SU-DHL-6 (cell line): ENCODE data around the gene PRDM16.

Experiments used
- H2AFZ ChIP-seq: fragments of 200-600 bp; sonication (generic); 2 replicates; pipeline ENCODE4 v1.6.1; 2014; ENCODE audit warnings: low read depth, mild to moderate bottlenecking, moderate library complexity, mixed read lengths, antibody characterized with exemption, low read length; ENCODE audit not compliant: severe bottlenecking
- H3F3A ChIP-seq: fragments of 200-600 bp; shearing (Covaris generic); 2 replicates; pipeline ENCODE4 v1.6.0; 2016; ENCODE audit warnings: antibody characterized with exemption, mild to moderate bottlenecking; ENCODE audit not compliant: insufficient read depth
- H3K27ac ChIP-seq: fragments of 200-600 bp; sonication (generic); 2 replicates; pipeline ENCODE4 v1.5.1; 2016; ENCODE audit warnings: low read depth, mild to moderate bottlenecking, low read length, moderate library complexity, mixed read lengths
- H3K27me3 ChIP-seq: fragments of 200-600 bp; sonication (generic), shearing (Covaris generic); 2 replicates; pipeline ENCODE4 v1.6.0; 2014; ENCODE audit warnings: mild to moderate bottlenecking, low read length
- H3K36me3 ChIP-seq: fragments of 200-600 bp; sonication (generic); 2 replicates; pipeline ENCODE4 v1.6.1; 2014; ENCODE audit warnings: mild to moderate bottlenecking, low read length, mixed read lengths
- H3K4me2 ChIP-seq: fragments of 300-600, 200-600 bp; shearing (Covaris generic), sonication (generic); 2 replicates; pipeline ENCODE4 v1.6.0; 2014; ENCODE audit warnings: low read length, low read depth, mild to moderate bottlenecking; ENCODE audit not compliant: poor library complexity, severe bottlenecking
- H3K4me3 ChIP-seq: fragments of 200-600 bp; sonication (generic); 2 replicates; pipeline ENCODE4 v1.5.1; 2014; ENCODE audit warnings: antibody characterized with exemption, low read length, mild to moderate bottlenecking, mixed read lengths; ENCODE audit not compliant: insufficient read depth, poor library complexity, severe bottlenecking
- H3K79me2 ChIP-seq: fragments of 200-600 bp; sonication (generic); 2 replicates; pipeline ENCODE4 v1.6.1; 2014; ENCODE audit warnings: mild to moderate bottlenecking, low read length, moderate library complexity; ENCODE audit not compliant: insufficient read depth
- H3K9ac ChIP-seq: fragments of 200-600 bp; sonication (generic); 2 replicates; pipeline ENCODE4 v1.7.0; 2014; ENCODE audit warnings: mild to moderate bottlenecking, low read length
- H3K9me2 ChIP-seq: fragments of 200-600 bp; sonication (generic); replicated peaks from 2 replicates; pipeline ENCODE4 v1.6.1; 2014; ENCODE audit warnings: low read length; ENCODE audit not compliant: insufficient read depth
- H3K9me3 ChIP-seq: fragments of 200-600 bp; sonication (generic); 2 replicates; pipeline ENCODE4 v1.6.1; 2014; ENCODE audit warnings: low read length, mixed read lengths; ENCODE audit not compliant: insufficient read depth
- H4K20me1 ChIP-seq: fragments of 200-600 bp; sonication (generic); 2 replicates; pipeline ENCODE4 v1.6.1; 2014; ENCODE audit warnings: low read depth, mild to moderate bottlenecking, antibody characterized with exemption, low read length, moderate library complexity, mixed read lengths
- CTCF ChIP-seq: fragments of 200-600 bp; sonication (generic); IDR thresholded peaks from one replicate; pipeline ENCODE4 v1.5.1; 2017; ENCODE audit warnings: antibody characterized with exemption, mild to moderate bottlenecking, low read length, moderate library complexity; ENCODE audit not compliant: insufficient read depth, poor library complexity, severe bottlenecking
- EZH2phosphoT487 ChIP-seq: fragments of 200-600 bp; sonication (generic), shearing (Covaris generic); conservative IDR thresholded peaks from 2 replicates; pipeline ENCODE4 v1.6.1; 2018; ENCODE audit warnings: mild to moderate bottlenecking, antibody characterized with exemption, low read length, moderate library complexity, mixed read lengths

The PRDM16 gene

GRCh38 chr1:3074800-3075199 is 5.8 kb downstream of the PRDM16 start:
- Histone ChIP-seq H4K20me1 (no peaks in the 10 kb centered on the region), H3K9ac (no peak overlapping the region), H3K27ac (no peak overlapping the region), H3K4me2 (no peak overlapping the region), H3K27me3 (no peaks in the 10 kb centered on the region), H3F3A (no peaks in the 10 kb centered on the region), H3K36me3 (no peaks in the 10 kb centered on the region), H3K79me2 (no peaks in the 10 kb centered on the region), H3K9me2 (no peaks in the 10 kb centered on the region), H2AFZ (no peak overlapping the region), H3K9me3 (no peaks in the 10 kb centered on the region), H3K4me3 (no peak overlapping the region)
- TF ChIP-seq CTCF, result no peak
- TF ChIP-seq EZH2phosphoT487, result no peak

GRCh38 chr1:3075666-3076362 is 6.8 kb downstream of the PRDM16 start:
- no peaks in the 10 kb centered on the region for H3K27me3 ChIP-seq
- H3K9ac ChIP-seq, result no peak overlapping the region
- H3K4me2 ChIP-seq, result no peak overlapping the region
- no peaks in the 10 kb centered on the region for H3K9me3 ChIP-seq
- no peak overlapping the region for H3K27ac ChIP-seq
- H3K36me3 ChIP-seq, result no peaks in the 10 kb centered on the region
- H3F3A ChIP-seq, result no peaks in the 10 kb centered on the region
- H3K79me2 ChIP-seq, result no peaks in the 10 kb centered on the region
- TF ChIP-seq CTCF (no peak), EZH2phosphoT487 (no peak)
- no peaks in the 10 kb centered on the region for H3K9me2 ChIP-seq
- no peak overlapping the region for H2AFZ ChIP-seq
- H4K20me1 ChIP-seq, result no peaks in the 10 kb centered on the region
- H3K4me3 ChIP-seq, result no peak overlapping the region

- Histone ChIP-seq H4K20me1 (no peaks in the 10 kb centered on the region), H3F3A (no peaks in the 10 kb centered on the region), H3K27ac (no peak overlapping the region), H2AFZ (no peak overlapping the region), H3K4me2 (no peak overlapping the region), H3K9ac (no peak overlapping the region), H3K79me2 (no peaks in the 10 kb centered on the region), H3K9me2 (no peaks in the 10 kb centered on the region), H3K9me3 (no peaks in the 10 kb centered on the region), H3K36me3 (no peaks in the 10 kb centered on the region), H3K27me3 (no peaks in the 10 kb centered on the region), H3K4me3 (no peak overlapping the region)
- no peak for TF ChIP-seq EZH2phosphoT487
- no peak for TF ChIP-seq CTCF
These were observed 7.3 kb downstream of the PRDM16 start for GRCh38 chr1:3076363-3076740.
